Skin epidermis (tissue), 12 donors: ENCODE measurements around the gene KRTAP4-12.
"Not testable (repeated sequence)": the region's sequence is repeated elsewhere in the genome, so short reads cannot be mapped to it uniquely, and the experiment has no call there.

Experiments used
- H3K27ac ChIP-seq, 21 experiments: fragments of 200-600 bp; sonication (generic) in 11 of 21; one replicate each; pipeline ENCODE4 v1.5.0; 2020; ENCODE audit warnings: mild to moderate bottlenecking in 3 of 21, inconsistent platforms in 2 of 21, moderate library complexity in 2 of 21
- H3K4me3 ChIP-seq, 7 experiments: fragments of 200-600 bp; sonication (generic) in 2 of 7; one replicate each; pipeline ENCODE4 v1.5.0; 2020; ENCODE audit warnings: inconsistent platforms in 2 of 7, mild to moderate bottlenecking in 2 of 7, moderate library complexity in 1 of 7

The KRTAP4-12 gene

DNA sequence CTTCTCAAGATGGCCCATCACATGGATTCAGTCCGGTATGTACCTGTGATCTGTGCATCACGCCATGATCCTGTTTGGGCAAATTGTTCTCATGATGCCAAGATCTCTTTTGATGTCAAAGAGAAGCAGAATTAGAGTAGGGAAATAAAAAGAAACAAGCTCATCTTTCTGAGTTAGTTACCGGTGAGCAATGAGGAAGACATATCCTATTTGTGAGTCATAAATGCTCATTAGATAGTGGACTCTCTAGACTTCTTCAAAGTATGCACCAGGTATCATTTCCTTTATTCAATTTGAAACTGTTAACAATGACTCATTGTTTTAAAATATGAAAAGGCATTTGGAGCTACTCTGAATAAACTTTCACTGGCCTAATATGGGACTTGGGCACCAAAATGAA lies 8.0 kb upstream of the KRTAP4-12 start:
- no peak overlapping the region for H3K27ac ChIP-seq
- H3K4me3 ChIP-seq = no peak overlapping the region

DNA sequence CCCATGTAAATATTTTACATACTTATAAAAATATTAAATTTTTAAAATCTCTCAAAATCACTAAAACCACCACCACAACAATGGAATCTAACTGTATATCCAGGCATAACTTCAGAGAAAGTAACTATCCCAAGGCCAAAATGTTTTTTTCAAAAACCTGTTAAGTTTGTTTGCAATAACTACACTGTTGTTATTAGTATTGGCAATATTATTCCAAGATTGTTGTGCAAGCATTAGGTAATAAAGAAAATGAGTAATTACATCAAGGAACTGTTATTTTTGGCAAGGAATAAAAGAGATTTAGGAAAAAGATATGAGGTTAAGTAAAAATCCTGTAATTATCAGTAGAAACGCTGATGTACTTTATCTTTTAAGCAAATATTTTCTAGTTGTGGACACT lies 3.4 kb upstream of the KRTAP4-12 start:
- no peak overlapping the region for H3K4me3 ChIP-seq
- H3K27ac ChIP-seq = no peak overlapping the region

DNA sequence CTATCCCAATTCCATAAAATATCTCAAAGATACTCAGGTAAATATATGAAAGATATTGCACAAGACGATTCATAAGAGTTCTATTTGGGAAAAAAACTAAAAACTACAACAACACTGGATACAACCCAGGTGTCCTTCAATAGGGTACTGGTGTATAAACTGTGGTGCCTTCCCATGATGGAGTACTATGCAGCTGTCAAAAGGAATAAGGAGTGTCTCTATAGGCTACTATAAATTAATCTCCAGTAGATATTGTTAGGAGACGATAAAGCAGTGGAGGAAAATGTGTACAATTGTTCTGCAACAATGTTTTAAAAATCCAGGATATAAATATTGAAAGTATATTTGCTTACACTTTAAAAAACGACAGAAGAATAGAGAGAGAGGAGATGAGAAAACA lies 2.4 kb upstream of the KRTAP4-12 start:
- Histone ChIP-seq H3K27ac (no peak overlapping the region), H3K4me3 (no peak overlapping the region)

DNA sequence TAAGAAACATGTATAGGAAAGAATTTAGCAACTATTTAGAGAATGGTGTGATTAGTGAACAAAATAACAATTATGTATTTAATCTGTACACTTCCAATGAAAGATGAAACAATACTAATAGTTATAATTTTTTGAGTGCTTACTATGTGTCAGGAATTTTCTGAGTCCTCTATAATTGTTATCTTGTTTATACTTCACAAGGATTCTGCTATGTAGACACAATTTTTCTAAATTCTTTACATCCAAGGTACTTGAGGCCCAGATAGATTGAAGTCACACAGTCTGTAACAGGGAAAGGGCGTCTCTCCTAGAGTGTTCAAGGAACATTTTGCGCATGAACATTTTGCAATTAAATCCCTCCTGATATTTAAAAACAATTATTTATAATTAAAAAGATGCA lies 1.1 kb upstream of the KRTAP4-12 start:
- no peak overlapping the region for H3K4me3 ChIP-seq
- no peak overlapping the region for H3K27ac ChIP-seq

DNA sequence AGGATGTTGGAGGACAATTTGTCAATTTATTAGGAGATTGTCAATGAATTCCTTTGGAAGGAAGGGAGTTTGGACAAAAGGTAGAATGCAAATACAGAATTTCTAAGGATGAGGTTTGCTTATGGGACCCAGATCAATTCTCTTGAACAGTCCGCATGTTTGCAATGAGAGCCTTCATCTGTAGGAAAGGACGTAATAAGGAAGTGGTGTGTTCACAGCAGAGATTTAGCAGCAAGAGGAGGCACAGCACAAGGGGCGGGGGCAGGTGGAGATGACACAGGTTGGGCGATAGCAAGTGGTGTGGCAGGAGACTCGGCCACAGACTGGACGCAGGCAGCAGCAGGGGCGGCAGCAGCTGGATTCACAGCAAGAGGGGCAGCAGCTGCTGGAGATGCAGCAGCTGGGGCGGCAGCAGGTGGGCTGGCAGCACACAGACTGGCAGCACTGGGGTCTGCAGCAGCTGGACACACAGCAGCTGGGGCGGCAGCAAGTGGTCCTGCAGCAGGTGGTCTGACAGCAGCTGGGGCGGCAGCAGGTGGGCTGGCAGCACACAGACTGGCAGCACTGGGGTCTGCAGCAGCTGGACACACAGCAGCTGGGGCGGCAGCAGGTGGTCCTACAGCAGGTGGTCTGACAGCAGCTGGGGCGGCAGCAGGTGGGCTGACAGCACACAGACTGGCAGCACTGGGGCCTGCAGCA lies 541 bp downstream of the KRTAP4-12 start:
- H3K4me3 ChIP-seq, H3K27ac ChIP-seq: not testable (repeated sequence)

DNA sequence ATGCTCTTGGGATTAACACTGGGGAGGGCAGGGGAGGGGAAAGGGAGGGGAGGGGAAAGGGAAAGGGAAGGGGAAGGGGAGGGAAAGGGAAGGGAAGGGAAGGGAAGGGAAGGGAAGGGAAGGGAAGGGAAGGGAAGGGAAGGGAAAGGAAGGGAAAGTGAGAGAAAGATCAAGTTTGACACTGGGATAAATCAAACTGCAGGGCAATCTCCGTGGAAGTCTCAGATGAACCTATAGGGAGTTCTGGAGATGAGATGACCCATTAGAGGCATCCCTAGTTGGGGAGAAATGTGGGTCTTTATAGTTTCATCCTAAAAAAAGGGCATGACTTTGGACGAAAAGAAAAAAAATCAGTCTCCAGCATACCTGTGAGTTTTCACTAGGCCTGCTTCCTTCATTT lies 2.2 kb downstream of the KRTAP4-12 start:
- H3K4me3 ChIP-seq = no peak overlapping the region
- no peak overlapping the region for H3K27ac ChIP-seq

DNA sequence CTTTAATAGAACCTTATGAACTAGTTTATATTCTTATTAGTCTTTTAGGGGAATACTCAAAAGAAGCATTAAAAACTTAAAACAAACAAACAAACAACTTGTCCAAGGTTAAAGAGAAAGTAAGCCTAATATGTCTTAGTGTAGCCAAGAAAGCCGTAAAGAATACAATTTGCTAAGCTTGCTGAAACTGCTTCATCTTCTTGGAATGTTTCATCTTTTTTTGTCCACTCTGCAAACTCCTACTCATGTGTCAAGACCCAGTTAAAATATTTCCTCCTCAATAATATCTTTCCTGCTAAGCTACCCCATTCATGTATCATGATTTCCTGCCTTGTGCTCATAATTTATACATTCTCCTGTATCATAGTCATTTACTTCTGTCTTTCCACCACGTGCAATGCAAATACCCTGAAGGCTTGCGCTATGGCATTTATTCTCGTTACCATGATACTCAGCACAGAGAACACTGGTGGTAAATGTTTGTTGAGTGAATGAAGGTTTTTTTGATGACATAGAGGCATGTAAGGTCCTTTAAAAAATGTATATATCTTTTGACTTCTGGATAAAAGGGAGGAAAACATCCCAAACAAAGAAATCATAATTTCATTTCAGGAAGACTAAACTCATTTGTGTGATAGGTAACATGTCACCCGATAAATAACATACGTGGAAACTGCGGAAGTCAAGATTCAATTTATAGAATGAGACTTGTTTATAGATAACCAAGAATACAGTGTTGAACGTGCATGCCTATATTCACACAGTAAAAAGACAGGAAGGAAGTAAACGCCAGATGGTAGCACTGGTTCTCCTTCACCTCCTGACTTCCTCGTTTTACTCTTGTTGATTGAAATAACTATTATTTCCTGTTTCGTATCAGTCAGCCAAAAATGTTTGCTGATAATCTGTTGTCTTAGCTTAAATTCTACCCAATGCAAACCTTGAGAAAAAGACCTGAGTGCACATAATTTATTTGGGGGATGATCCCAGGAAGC lies 4.0 kb downstream of the KRTAP4-12 start:
- H3K27ac ChIP-seq, H3K4me3 ChIP-seq: not testable (repeated sequence)

DNA sequence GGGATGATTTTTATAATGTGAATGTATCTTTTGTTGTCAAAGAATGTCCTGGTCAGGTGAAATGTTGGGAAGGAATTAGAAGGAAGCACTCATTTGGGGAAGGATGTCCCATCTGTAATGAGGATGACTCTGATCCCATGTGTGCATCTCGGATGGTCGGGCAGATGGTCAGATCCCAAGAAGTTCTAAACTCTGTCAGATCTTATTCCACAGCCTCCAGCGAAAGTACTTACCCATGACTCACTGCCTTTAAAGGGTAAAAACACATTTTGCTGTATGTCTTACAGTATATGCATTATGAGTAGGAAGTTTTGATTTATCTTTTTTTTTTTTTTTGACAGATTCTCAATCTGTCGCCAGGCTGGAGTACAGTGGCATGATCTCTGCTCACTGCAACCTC lies 5.3 kb downstream of the KRTAP4-12 start:
- Histone ChIP-seq H3K27ac (no peak overlapping the region), H3K4me3 (no peak overlapping the region)

DNA sequence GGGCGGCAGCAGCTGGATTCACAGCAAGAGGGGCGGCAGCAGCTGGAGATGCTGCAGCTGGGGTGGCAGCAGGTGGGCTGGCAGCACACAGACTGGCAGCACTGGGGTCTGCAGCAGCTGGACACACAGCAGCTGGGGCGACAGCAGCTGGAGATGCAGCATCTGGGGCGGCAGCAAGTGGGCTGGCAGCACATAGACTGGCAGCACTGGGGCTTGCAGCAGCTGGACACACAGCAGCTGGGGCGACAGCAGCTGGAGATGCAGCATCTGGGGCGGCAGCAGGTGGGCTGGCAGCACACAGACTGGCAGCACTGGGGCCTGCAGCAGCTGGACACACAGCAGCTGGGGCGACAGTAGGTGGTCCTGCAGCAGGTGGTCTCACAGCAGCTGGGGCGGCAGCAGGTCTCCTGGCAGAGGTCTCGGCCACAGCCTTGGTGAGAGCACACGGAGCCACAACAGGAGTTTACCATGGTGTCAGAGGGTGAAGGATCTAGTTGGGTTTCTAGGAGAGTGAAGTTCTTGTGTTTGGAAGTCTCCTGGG lies 6.1 kb downstream of the KRTAP4-12 start, which contains the start of gene KRTAP4-11:
Gene KRTAP4-11 (minus strand): TSS at position 528 of the 541 bp plus-strand sequence. CDS start 58 bp downstream, at position 470.
- not testable (repeated sequence) for H3K27ac ChIP-seq, H3K4me3 ChIP-seq

DNA sequence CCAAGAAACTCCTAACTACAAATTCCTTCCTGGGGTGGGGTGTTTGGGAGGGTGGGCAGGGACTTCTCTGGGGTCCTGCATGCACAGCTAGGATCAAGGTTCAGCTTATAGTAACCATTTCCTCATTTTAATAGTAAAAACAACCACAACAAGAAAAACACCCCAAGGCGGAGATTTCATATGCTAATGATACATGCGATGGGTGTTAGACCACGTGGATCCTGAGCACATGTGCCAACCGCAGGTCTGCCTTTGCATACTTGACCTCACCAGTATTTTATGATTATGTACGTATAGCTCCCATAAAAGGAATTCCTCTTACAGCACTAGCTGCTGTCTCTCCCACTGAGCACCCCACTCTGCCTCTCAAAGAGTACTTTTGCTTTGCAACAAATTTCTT lies 7.7 kb downstream of the KRTAP4-12 start:
- no peak overlapping the region for H3K27ac ChIP-seq

DNA sequence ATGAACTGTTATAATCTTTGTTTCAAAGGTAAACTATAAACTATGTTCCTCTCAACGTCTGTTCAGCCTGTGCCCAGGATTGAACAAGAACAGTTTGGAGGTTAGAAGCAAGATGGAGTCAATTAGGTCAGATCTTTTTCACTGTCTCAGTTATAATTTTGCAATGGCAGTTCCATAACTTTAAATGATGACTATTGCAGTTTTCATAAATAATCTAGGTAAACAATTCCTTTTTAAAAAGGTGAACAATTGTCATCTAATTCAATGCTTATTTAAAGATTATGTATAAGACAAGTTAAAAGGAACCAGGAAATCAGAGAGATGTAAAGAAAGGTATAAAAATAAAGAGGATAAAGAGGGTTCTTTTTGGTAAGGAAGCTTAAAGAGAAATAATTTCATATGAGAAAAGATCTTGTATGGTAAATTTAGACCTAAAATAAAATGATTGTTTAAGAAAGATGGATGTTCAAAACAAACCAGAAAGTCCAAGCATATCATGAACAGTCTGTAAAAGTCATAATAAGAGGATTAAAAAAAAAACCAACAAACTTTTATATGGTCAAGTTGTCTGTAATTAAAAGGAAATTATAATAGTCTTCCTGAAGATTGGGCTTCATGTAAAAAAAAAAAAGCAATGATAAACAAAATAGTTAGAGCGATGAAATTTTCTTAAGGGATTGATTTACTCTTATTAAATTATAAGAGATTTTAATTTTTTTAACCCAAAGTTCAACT lies 12.7 kb downstream of the KRTAP4-12 start:
- Histone ChIP-seq H3K27ac (no peak overlapping the region), H3K4me3 (no peak overlapping the region)

More for the DNA sequence above, 7.7 kb downstream of the KRTAP4-12 start:
- no peak overlapping the region for H3K4me3 ChIP-seq

DNA sequence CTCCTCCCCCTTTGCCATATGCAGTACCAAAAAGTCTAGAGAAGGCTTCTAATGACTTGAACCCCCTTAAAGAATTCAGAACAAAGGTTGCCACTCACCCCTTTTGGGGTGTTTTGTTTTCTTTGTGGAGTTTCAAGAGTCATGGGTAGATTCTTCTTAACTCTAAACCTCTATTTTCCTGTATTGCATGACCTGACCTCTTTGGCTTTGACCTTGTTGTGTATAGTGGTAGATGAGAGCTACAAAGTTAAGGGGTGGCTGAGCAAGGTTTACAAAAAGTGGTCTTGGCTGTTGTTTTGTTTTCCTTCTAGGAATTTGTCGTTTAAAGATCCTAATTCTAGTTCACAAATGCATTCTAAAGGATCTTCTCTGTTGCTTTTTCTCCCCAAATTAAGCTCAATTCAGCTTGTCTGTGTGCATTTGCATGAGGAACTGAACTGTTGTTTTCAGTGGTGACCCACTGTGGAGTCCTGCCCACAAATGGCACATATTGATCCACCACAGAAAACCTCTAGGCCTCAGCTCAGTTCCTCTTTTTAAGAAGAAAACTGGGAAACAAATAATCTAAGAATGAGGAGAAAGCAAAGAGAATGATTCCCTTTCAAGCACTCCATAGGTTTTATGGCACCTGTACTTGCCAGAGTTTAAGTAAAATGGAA lies 15.1 kb downstream of the KRTAP4-12 start:
- H3K27ac ChIP-seq, H3K4me3 ChIP-seq: not testable (repeated sequence)

DNA sequence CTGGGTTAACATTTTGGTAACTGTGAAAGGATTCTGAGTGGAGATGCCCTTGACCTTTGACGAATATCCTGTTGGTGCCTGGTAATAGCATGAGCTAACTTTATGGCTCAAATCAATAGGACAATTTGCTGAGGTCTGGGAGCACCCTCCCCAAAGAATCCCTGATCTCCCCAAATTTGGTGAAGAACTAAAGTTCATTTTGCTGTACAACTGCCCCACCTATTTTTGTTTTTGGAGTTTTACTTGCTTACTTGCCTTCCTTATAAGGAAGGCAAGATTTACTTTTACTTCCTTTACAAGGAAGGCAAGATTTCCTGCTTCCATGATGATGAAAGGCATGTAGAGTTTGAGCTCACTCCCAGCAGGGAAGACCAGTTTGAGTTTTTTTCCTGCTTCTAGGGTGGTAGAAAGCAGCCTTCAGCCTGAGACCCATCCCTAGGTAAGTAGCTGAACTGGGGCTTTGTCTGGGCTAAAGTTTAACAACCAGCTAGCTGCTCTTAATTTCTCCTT lies 16.0 kb downstream of the KRTAP4-12 start:
- Histone ChIP-seq H3K27ac (no peak overlapping the region), H3K4me3 (no peak overlapping the region)

DNA sequence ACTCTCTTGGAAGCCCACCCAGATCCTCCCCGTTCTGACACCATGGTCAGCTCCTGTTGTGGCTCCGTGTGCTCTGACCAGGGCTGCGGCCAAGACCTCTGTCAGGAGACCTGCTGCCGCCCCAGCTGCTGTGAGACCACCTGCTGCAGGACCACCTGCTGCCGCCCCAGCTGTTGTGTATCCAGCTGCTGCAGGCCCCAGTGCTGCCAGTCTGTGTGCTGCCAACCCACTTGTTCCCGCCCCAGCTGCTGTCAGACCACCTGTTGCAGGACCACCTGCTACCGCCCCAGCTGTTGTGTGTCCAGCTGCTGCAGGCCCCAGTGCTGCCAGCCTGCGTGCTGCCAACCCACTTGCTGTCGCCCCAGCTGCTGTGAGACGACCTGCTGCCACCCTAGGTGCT lies 18.6 kb downstream of the KRTAP4-12 start, which contains the start of gene KRTAP4-9:
Gene KRTAP4-9 (plus strand): TSS at position 43 of the 400 bp plus-strand sequence. CDS start 0 bp downstream, at position 43.
- not testable (repeated sequence) for H3K4me3 ChIP-seq, H3K27ac ChIP-seq

DNA sequence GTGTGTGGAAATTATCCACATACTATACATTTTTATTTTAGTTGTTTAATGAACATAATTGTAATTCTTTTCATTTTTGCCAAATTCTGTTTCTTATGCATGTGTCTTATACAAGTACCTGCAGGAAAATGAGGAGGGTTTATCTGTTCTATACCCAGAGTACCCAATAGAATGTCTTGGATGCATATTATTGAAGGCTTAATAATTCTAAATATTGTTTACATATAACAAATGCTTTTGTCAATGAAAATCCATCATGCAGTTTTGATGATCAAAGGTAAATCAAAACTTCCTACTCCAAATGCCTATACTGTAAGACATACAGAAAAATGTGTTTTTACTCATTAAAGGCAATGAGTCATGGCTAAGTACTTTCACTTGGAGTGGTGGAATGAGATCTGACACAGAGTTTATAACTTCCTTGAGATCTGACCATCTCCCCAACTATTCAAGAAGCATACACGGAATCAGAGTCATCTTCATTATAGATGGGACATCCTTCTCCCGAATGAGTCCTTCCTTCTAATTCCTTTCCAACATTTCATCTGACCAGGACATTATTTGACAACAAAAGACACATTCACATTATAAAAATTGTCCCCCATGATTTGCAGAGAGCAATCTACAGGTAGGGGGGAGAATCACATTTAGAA lies 19.5 kb downstream of the KRTAP4-12 start:
- H3K4me3 ChIP-seq = not testable (repeated sequence)

DNA sequence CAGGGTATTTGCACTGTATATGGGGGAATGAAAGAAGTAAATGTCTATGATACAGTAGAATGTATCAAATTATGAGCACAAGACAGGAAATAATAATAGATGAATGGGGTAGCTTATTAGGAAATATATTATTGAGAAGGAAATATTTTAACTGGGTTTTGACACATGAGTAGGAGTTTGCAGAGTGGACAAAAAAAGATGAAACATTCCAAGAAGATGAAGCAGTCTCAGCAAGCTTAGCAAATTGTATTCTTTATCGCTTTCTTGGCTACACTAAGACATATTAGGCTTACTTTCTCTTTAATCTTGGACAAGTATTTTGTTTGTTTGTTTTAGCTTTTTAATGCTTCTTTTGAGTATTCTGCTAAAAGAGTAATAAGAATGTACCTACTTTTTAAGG lies 20.1 kb downstream of the KRTAP4-12 start:
- Histone ChIP-seq H3K27ac (no peak overlapping the region), H3K4me3 (no peak overlapping the region)

More for the DNA sequence above, 19.5 kb downstream of the KRTAP4-12 start:
- H3K27ac ChIP-seq = not testable (repeated sequence)

DNA sequence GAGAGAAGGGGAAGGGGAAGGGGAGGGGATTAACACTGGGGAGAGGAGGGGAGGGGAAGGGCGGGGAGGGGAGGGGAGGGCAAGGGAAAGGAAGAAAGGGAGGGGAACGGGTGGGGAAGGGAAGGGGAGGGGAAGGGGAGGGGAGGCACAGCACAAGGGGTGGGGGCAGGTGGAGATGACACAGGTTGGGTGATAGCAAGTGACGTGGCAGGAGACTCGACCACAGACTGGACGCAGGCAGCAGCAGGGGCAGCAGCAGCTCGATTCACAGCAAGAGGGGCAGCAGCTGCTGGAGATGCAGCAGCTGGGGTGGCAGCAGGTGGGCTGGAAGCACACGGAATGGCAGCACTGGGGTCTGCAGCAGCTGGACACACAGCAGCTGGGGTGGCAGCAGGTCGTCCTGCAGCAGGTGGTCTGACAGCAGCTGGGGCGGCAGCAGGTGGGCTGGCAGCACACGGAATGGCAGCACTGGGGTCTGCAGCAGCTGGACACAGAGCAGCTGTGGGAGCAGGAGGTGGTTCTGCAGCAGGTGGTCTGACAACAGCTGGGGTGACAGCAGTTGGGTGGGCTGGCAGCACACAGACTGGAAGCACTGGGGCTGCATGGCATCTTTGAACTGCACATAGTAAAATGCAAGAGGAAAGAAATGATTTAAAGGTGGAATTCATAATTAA lies 22.3 kb downstream of the KRTAP4-12 start, which contains the start of gene KRTAP4-16:
Gene KRTAP4-16 (minus strand): TSS at position 624 of the 674 bp plus-strand sequence. CDS start 0 bp downstream, at position 624.
- no peak within 1 kb of the TSS for H3K4me3 ChIP-seq
- H3K27ac ChIP-seq = no peak within 1 kb of the TSS
